ENCODE data around the gene TRIM75. TPM values are rescaled to one million over a fixed set of nuclear protein-coding genes. Genes with fewer than 3 reads are reported as not detected.

The TRIM75 gene
- total RNA-seq, 2 experiments from 2014 or later: not detected

DNA sequence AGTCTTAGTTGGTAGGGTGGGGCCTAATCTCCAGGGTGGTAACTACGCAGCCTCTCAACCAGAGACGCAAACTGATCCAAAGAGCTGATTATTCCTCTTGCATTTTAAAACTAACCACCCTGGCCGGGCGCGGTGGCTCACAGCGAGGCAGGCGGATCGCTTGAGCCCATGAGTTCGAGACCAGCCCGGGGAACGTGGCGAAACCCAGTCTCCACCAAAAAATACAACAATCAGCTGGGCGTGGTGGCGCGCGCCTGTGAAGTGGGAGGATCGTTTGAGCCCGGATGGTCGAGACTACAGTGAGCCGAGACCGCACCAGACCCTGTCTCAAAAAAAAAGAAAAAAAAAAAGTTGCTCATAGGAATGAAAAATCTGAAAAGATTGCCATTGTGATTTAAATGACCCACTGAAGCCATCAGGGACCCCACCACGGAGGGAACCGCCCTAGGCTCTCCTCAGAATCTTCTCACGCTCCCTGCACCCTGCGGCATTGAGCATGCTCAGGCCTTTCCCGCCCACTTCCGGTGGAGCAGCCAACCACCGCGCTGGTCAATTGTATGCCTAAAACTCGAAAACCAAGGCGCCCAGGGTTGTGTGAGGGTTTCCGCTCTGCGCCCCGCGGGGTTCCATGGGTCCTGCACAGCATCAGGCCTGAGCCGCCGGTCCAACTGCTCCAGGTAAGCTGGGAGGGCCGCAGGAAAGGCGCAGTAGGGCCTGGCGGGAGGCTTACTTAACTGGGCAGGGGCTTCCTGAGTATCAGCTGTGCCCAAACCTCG lies 22.0 kb upstream of the TRIM75 start, which contains the start of gene TRIM60:
TSS of gene TRIM60 (plus strand) at position 564 of the 776 bp plus-strand sequence. CDS start 8,074 bp downstream, outside the sequence.
- Histone ChIP-seq H3K27ac (ENCODE audit: low read depth in 1 of 2, low read length in 2 of 2) (no peak within 1 kb of the TSS), H3K27me3 (ENCODE audit: control insufficient read depth in 1 of 2, insufficient read depth in 2 of 2, low read length in 2 of 2) (no peaks in the 10 kb centered on the region), H3K9me3 (ENCODE audit: control insufficient read depth in 1 of 2, insufficient read depth in 1 of 2, low read length in 2 of 2) (peaks cover 0 to 12% of the 10 kb centered on the region in 2 experiments), H3K36me3 (ENCODE audit: insufficient read depth, low read length) (no peaks in the 10 kb centered on the region), H3K4me3 (ENCODE audit: low read length) (no peak within 1 kb of the TSS), H3K4me1 (ENCODE audit: insufficient read depth, low read length) (no peaks in the 10 kb centered on the region)
- Mint-ChIP-seq H3K27me3 (peaks cover 4% of the 10 kb centered on the region), H3K4me1 (ENCODE audit: low read depth) (no peaks in the 10 kb centered on the region), H3K9me3 (no peaks in the 10 kb centered on the region), H3K36me3 (ENCODE audit: low read depth) (no peaks in the 10 kb centered on the region), H3K27ac (no peak within 1 kb of the TSS), H3K4me3 (no peak within 1 kb of the TSS)
- ChIA-PET CTCF (no interaction called here), POLR2A (no interaction called here)
- intact Hi-C loops (cut with DNase I, micrococcal nuclease): no loop called here
- TF ChIP-seq, protein P1, sequence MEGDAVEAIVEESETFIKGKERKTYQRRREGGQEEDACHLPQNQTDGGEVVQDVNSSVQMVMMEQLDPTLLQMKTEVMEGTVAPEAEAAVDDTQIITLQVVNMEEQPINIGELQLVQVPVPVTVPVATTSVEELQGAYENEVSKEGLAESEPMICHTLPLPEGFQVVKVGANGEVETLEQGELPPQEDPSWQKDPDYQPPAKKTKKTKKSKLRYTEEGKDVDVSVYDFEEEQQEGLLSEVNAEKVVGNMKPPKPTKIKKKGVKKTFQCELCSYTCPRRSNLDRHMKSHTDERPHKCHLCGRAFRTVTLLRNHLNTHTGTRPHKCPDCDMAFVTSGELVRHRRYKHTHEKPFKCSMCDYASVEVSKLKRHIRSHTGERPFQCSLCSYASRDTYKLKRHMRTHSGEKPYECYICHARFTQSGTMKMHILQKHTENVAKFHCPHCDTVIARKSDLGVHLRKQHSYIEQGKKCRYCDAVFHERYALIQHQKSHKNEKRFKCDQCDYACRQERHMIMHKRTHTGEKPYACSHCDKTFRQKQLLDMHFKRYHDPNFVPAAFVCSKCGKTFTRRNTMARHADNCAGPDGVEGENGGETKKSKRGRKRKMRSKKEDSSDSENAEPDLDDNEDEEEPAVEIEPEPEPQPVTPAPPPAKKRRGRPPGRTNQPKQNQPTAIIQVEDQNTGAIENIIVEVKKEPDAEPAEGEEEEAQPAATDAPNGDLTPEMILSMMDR (IDR thresholded peaks at IDR 0.05): no peak
- no peak for DNase-seq
- ATAC-seq (ENCODE audit: poor library complexity): no peak

GRCh38 chr4:165048170-165048569 lies 5.5 kb upstream of the TRIM75 start:
- ChIA-PET CTCF (no interaction called here), POLR2A (no interaction called here)
- DNase-seq (no peak), ATAC-seq (ENCODE audit: poor library complexity) (no peak)
- intact Hi-C loops (cut with DNase I, micrococcal nuclease): no loop called here
- Histone ChIP-seq H3K36me3 (ENCODE audit: insufficient read depth, low read length) (no peaks in the 10 kb centered on the region), H3K9me3 (ENCODE audit: control insufficient read depth in 1 of 2, insufficient read depth in 1 of 2, low read length in 2 of 2) (no peaks in the 10 kb centered on the region), H3K27ac (ENCODE audit: low read depth in 1 of 2, low read length in 2 of 2) (no peak overlapping the region), H3K4me3 (ENCODE audit: low read length) (no peak overlapping the region), H3K27me3 (ENCODE audit: control insufficient read depth in 1 of 2, insufficient read depth in 2 of 2, low read length in 2 of 2) (no peaks in the 10 kb centered on the region), H3K4me1 (ENCODE audit: insufficient read depth, low read length) (no peaks in the 10 kb centered on the region)
- TF ChIP-seq, protein P1 (IDR thresholded peaks at IDR 0.05): no peak
- no peak overlapping the region for H3K27ac Mint-ChIP-seq
- no peaks in the 10 kb centered on the region for H3K4me1 Mint-ChIP-seq (ENCODE audit: low read depth)
- H3K36me3 Mint-ChIP-seq (ENCODE audit: low read depth): no peaks in the 10 kb centered on the region
- H3K4me3 Mint-ChIP-seq: no peak overlapping the region
- H3K27me3 Mint-ChIP-seq: peaks cover 9% of the 10 kb centered on the region
- H3K9me3 Mint-ChIP-seq: no peaks in the 10 kb centered on the region

DNA sequence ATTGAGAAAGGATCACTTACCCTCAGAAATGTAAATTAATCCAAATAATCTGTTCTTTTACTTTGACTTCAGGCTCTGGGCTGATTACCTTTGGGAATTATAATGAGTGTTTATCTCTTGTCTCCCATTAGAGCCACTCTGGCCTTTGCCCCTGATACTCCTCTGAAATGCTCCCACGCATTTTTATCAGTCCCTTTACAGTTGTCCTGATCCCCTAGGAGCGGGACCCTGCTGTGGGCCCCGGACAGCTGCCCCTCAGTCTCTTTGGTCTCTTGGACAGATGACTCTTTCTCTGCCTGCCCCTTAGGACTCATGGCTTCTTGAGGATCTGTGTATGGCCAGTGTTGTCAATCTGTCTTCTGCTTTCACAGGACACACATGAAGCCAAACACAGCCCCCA lies 1.0 kb upstream of the TRIM75 start:
- ATAC-seq (ENCODE audit: poor library complexity): no peak
- DNase-seq: no peak
- TF ChIP-seq, protein P1 (IDR thresholded peaks at IDR 0.05): no peak
- Mint-ChIP-seq H3K9me3 (no peaks in the 10 kb centered on the region), H3K27me3 (peaks cover 4% of the 10 kb centered on the region), H3K36me3 (ENCODE audit: low read depth) (no peaks in the 10 kb centered on the region), H3K4me1 (ENCODE audit: low read depth) (no peaks in the 10 kb centered on the region), H3K4me3 (no peak overlapping the region), H3K27ac (no peak overlapping the region)
- H3K36me3 ChIP-seq (ENCODE audit: insufficient read depth, low read length): no peaks in the 10 kb centered on the region
- ChIA-PET POLR2A (no interaction called here), CTCF (no interaction called here)
- H3K9me3 ChIP-seq (ENCODE audit: control insufficient read depth in 1 of 2, insufficient read depth in 1 of 2, low read length in 2 of 2): no peaks in the 10 kb centered on the region
- H3K27ac ChIP-seq (ENCODE audit: low read depth in 1 of 2, low read length in 2 of 2): no peak overlapping the region
- no peak overlapping the region for H3K4me3 ChIP-seq (ENCODE audit: low read length)
- H3K4me1 ChIP-seq (ENCODE audit: insufficient read depth, low read length): no peaks in the 10 kb centered on the region
- intact Hi-C loops (cut with DNase I, micrococcal nuclease): no loop called here
- peaks cover 0 to 2% of the 10 kb centered on the region in 2 experiments for H3K27me3 ChIP-seq (ENCODE audit: control insufficient read depth in 1 of 2, insufficient read depth in 2 of 2, low read length in 2 of 2)

All from CD4-positive, alpha-beta T cell (primary cell).